Hepatocyte (in vitro differentiated cells): Measurements from ENCODE around the gene SETBP1. TPM values are rescaled to one million over a fixed set of nuclear protein-coding genes. Genes with fewer than 3 reads are reported as not detected.

ENCODE experiments used
- DNase-seq: peaks from one replicate; pipeline ENCODE4 v3.0.0-alpha.2; 2016; ENCODE audit warnings: low spot score
- H2AFZ ChIP-seq: fragments of 200-600 bp; sonication (generic); 2 replicates; pipeline ENCODE4 v1.6.0; 2016; ENCODE audit warnings: antibody characterized with exemption, mild to moderate bottlenecking
- H3K27ac ChIP-seq: fragments of 200-600 bp; sonication (generic); 2 replicates; pipeline ENCODE4 v1.5.1; 2016; ENCODE audit warnings: mild to moderate bottlenecking
- H3K27me3 ChIP-seq: fragments of 200-600 bp; sonication (generic); 2 replicates; pipeline ENCODE4 v1.6.1; 2016
- H3K36me3 ChIP-seq: fragments of 200-600 bp; sonication (generic); replicated peaks from 2 replicates; pipeline ENCODE4 v1.5.1; 2016; ENCODE audit warnings: low read depth; ENCODE audit not compliant: insufficient read depth
- H3K4me1 ChIP-seq: fragments of 200-600 bp; sonication (generic); 2 replicates; pipeline ENCODE4 v1.5.1; 2016; ENCODE audit warnings: mild to moderate bottlenecking, moderate library complexity; ENCODE audit not compliant: insufficient read depth
- H3K4me2 ChIP-seq: fragments of 200-600 bp; sonication (generic); 2 replicates; pipeline ENCODE4 v1.6.0; 2016
- H3K4me3 ChIP-seq: fragments of 200-600 bp; sonication (generic); 2 replicates; pipeline ENCODE4 v1.5.1; 2016; ENCODE audit warnings: mild to moderate bottlenecking
- H3K79me2 ChIP-seq: fragments of 200-600 bp; sonication (generic); 2 replicates; pipeline ENCODE4 v1.6.0; 2017; ENCODE audit warnings: mild to moderate bottlenecking
- H3K9me2 ChIP-seq: fragments of 200-600 bp; sonication (generic); replicated peaks from 2 replicates; pipeline ENCODE4 v1.6.0; 2017; ENCODE audit warnings: mild to moderate bottlenecking; ENCODE audit not compliant: insufficient read depth
- H3K9me3 ChIP-seq: fragments of 200-600 bp; sonication (generic); 2 replicates; pipeline ENCODE4 v1.5.1; 2016; ENCODE audit warnings: low read depth, mild to moderate bottlenecking
- H4K20me1 ChIP-seq: fragments of 200-600 bp; sonication (generic); 2 replicates; pipeline ENCODE4 v1.6.0; 2016; ENCODE audit warnings: mild to moderate bottlenecking; ENCODE audit not compliant: insufficient read depth, poor library complexity, severe bottlenecking
- EZH2 ChIP-seq: fragments of 200-600 bp; sonication (generic); IDR thresholded peaks from 2 replicates; pipeline ENCODE4 v1.6.1; 2016; ENCODE audit warnings: antibody characterized with exemption, mild to moderate bottlenecking, borderline replicate concordance
- EZH2phosphoT487 ChIP-seq: fragments of 200-600 bp; sonication (generic); IDR thresholded peaks from one replicate; pipeline ENCODE4 v1.6.1; 2018; ENCODE audit warnings: antibody characterized with exemption, mild to moderate bottlenecking, low read depth, moderate library complexity; ENCODE audit not compliant: unreplicated experiment, severe bottlenecking
- WGBS: methylation state at CpG from one replicate; pipeline ENCODE4 v1.1.6; 2016; ENCODE audit warnings: low lambda C conversion rate; ENCODE audit errors: missing lambda C conversion rate; 5-methylcytosine and 5-hydroxymethylcytosine counted together
- polyA plus RNA-seq: library from polyadenylated mRNA; unstranded; fragments of >200 nt; fragmentation: Nextera tagmentation; extraction: Ambion mirVana; gene quantifications from 2 replicates; pipeline ENCODE4 v1.2.1, GENCODE V29; 2016
- total RNA-seq: library from RNA; depleted of rRNA; stranded (reverse); fragments of >200 nt; gene quantifications from 2 replicates; pipeline ENCODE4 v1.2.3, GENCODE V29; 2014
- TF ChIP-seq, protein P1 (sequence below): fragments of 200-600 bp; sonication (generic); IDR thresholded peaks from 2 replicates; pipeline ENCODE4 v1.5.1; 2016; ENCODE audit warnings: antibody characterized with exemption, mild to moderate bottlenecking; ENCODE audit not compliant: poor library complexity

The SETBP1 gene
- total and polyA plus RNA-seq, 2 experiments from 2014 or later: 10.3 to 21.1 TPM

DNA sequence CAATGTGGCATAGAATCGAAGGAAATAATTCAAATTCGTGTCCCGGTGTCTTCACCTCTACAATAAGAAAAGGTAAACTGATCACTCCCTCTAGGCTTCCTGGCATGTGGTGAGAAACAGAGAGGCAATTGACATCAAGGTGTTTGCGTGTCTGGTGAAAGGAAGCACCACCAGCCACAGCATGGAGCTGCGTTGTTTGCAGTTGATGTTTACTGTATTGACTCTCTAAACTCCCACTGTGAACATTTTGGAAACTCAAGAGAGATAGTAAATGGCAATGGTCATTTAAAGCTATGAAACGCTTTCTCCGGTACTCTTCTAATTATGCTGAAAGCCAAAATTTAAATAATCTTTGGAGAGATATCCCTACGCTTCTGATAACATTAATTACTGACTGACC, 82.6 kb downstream of the SETBP1 start:
- Histone ChIP-seq H3K27me3 (no peaks in the 10 kb centered on the region), H3K4me3 (no peak overlapping the region), H3K9me2 (no peaks in the 10 kb centered on the region), H3K4me2 (no peak overlapping the region), H3K4me1 (peaks cover 6% of the 10 kb centered on the region), H3K9me3 (no peaks in the 10 kb centered on the region), H2AFZ (no peak overlapping the region), H3K36me3 (no peaks in the 10 kb centered on the region), H3K79me2 (peaks cover 64% of the 10 kb centered on the region), H4K20me1 (peaks cover 5% of the 10 kb centered on the region), H3K27ac (no peak overlapping the region)
- no peak for DNase-seq
- TF ChIP-seq EZH2phosphoT487 (no peak), EZH2 (no peak)
- TF ChIP-seq, protein P1, sequence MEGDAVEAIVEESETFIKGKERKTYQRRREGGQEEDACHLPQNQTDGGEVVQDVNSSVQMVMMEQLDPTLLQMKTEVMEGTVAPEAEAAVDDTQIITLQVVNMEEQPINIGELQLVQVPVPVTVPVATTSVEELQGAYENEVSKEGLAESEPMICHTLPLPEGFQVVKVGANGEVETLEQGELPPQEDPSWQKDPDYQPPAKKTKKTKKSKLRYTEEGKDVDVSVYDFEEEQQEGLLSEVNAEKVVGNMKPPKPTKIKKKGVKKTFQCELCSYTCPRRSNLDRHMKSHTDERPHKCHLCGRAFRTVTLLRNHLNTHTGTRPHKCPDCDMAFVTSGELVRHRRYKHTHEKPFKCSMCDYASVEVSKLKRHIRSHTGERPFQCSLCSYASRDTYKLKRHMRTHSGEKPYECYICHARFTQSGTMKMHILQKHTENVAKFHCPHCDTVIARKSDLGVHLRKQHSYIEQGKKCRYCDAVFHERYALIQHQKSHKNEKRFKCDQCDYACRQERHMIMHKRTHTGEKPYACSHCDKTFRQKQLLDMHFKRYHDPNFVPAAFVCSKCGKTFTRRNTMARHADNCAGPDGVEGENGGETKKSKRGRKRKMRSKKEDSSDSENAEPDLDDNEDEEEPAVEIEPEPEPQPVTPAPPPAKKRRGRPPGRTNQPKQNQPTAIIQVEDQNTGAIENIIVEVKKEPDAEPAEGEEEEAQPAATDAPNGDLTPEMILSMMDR: no peak
- 96% methylated on average over 8 of the region's 8 CpGs for WGBS

DNA sequence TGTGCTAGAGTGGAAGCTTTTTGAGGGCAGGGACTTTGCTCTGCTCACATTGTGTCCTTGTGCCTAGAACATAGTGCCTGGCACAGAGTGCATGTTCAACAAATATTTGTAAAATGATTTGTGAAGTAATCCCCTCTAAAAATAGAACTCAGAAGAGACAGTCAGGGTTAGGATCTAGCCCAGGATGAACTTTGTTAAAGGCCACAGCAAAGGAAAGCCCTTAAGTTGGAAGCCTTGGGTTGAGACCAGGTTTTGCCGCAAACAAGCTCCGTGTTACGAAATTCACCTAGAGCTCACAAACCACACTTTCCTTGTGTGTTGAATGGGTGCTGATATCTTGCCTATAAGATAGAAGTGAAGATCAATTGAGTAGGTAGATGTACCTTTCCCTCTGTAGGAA, 84.2 kb downstream of the SETBP1 start:
- DNase-seq: no peak
- Histone ChIP-seq H4K20me1 (peaks cover 5% of the 10 kb centered on the region), H3K4me2 (no peak overlapping the region), H2AFZ (no peak overlapping the region), H3K79me2 (peaks cover 77% of the 10 kb centered on the region), H3K4me1 (peaks cover 6% of the 10 kb centered on the region), H3K4me3 (no peak overlapping the region), H3K9me2 (no peaks in the 10 kb centered on the region), H3K36me3 (no peaks in the 10 kb centered on the region), H3K27ac (no peak overlapping the region), H3K27me3 (no peaks in the 10 kb centered on the region), H3K9me3 (no peaks in the 10 kb centered on the region)
- WGBS: 91% methylated on average over 3 of the region's 3 CpGs
- TF ChIP-seq, protein P1: no peak
- TF ChIP-seq EZH2phosphoT487 (no peak), EZH2 (no peak)

DNA sequence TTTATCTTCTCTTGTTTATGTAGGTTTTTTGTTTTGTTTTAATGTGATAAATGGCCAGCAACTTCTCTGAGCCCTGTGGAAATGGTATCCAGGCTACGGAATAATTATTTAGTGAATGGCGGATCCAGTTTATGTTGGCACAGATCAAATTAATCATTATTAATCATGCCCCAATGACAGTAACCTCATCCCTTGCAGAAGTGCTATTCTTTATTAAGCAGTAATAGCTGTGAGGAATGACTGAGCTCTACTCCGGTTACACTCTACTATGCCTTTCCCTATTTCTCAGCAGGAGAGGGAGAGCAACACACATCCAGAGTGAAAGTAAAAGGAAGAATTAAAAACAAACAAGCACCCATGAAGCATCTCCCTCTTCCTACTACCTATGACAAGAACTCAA, 84.8 kb downstream of the SETBP1 start:
- no peak for DNase-seq
- no peak overlapping the region for H3K27ac ChIP-seq

More for the DNA sequence above, 84.8 kb downstream of the SETBP1 start:
- no peaks in the 10 kb centered on the region for H3K36me3 ChIP-seq
- no peak overlapping the region for H3K4me2 ChIP-seq
- TF ChIP-seq, protein P1: no peak
- TF ChIP-seq EZH2 (no peak), EZH2phosphoT487 (no peak)
- H3K27me3 ChIP-seq: no peaks in the 10 kb centered on the region
- H3K4me1 ChIP-seq: peaks cover 6% of the 10 kb centered on the region
- H3K9me3 ChIP-seq: no peaks in the 10 kb centered on the region
- H2AFZ ChIP-seq: no peak overlapping the region
- H3K79me2 ChIP-seq: peaks cover 81% of the 10 kb centered on the region
- WGBS: 84% methylated on average over 3 of the region's 3 CpGs
- H4K20me1 ChIP-seq: peaks cover 5% of the 10 kb centered on the region
- H3K4me3 ChIP-seq: no peak overlapping the region
- H3K9me2 ChIP-seq: no peaks in the 10 kb centered on the region
